Neuronal stem cell (in vitro differentiated cells): ENCODE measurements around the gene SENP7.
"Not testable (repeated sequence)": the region's sequence is repeated elsewhere in the genome, so short reads cannot be mapped to it uniquely, and the experiment has no call there.

Source experiments
- DNase-seq: peaks from one replicate; pipeline ENCODE4 v3.0.0-alpha.2; 2013; ENCODE audit warnings: low spot score
- H2AFZ ChIP-seq: one replicate; pipeline ENCODE4 v1.6.1; 2013; ENCODE audit warnings: mild to moderate bottlenecking, low read length, inconsistent platforms
- H2AK5ac ChIP-seq: 2 replicates; pipeline ENCODE4 v1.6.1; 2013; ENCODE audit warnings: low read depth, mild to moderate bottlenecking, inconsistent platforms, low read length, moderate library complexity, mixed read lengths
- H2BK120ac ChIP-seq: 2 replicates; pipeline ENCODE4 v1.6.1; 2013; ENCODE audit warnings: low read depth, mild to moderate bottlenecking, inconsistent platforms, low read length, moderate library complexity, mixed read lengths
- H2BK12ac ChIP-seq: one replicate; pipeline ENCODE4 v1.6.1; 2013; ENCODE audit warnings: low read length, inconsistent platforms
- H2BK15ac ChIP-seq: 2 replicates; pipeline ENCODE4 v1.6.1; 2013; ENCODE audit warnings: mild to moderate bottlenecking, low read length, inconsistent platforms, mixed read lengths
- H2BK5ac ChIP-seq: one replicate; pipeline ENCODE4 v1.6.1; 2013; ENCODE audit warnings: inconsistent platforms, mild to moderate bottlenecking, low read length, moderate library complexity
- H3K14ac ChIP-seq: one replicate; pipeline ENCODE4 v1.6.1; 2013; ENCODE audit warnings: low read length, inconsistent platforms
- H3K18ac ChIP-seq: 2 replicates; pipeline ENCODE4 v1.6.1; 2013; ENCODE audit warnings: low read length, inconsistent platforms
- H3K23ac ChIP-seq: 2 replicates; pipeline ENCODE4 v1.6.1; 2013; ENCODE audit warnings: low read depth, mild to moderate bottlenecking, mixed read lengths, low read length, inconsistent platforms; ENCODE audit not compliant: poor library complexity
- H3K27ac ChIP-seq: replicated peaks from 3 replicates; pipeline ENCODE4 v1.5.1; 2013; ENCODE audit warnings: low read length, inconsistent platforms
- H3K27me3 ChIP-seq, 3 experiments: 2 replicates each; pipeline ENCODE4 v1.6.1; 2013; ENCODE audit warnings: low read length in 3 of 3, mild to moderate bottlenecking in 2 of 3, inconsistent platforms in 1 of 3, low read depth in 1 of 3, mixed read lengths in 1 of 3, moderate library complexity in 1 of 3; ENCODE audit not compliant: control insufficient read depth in 3 of 3, insufficient read depth in 3 of 3
- H3K36me3 ChIP-seq, 2 donors: replicated peaks in 1 of 2; 2 replicates each; pipeline ENCODE4 v1.6.1; 2013; ENCODE audit warnings: low read length in 2 of 2; ENCODE audit not compliant: control insufficient read depth in 2 of 2, insufficient read depth in 2 of 2
- H3K4ac ChIP-seq: 2 replicates; pipeline ENCODE4 v1.6.1; 2013; ENCODE audit warnings: inconsistent platforms, mild to moderate bottlenecking, low read length, moderate library complexity
- H3K4me1 ChIP-seq, 2 donors: 1 replicate in 1 of 2; 2 replicates in 1 of 2; pipeline ENCODE4 v1.6.1; 2013; ENCODE audit warnings: low read length in 2 of 2, low read depth in 1 of 2; ENCODE audit not compliant: control insufficient read depth in 2 of 2, insufficient read depth in 1 of 2
- H3K4me2 ChIP-seq: one replicate; pipeline ENCODE4 v1.6.1; 2013; ENCODE audit warnings: mild to moderate bottlenecking, low read length, inconsistent platforms; ENCODE audit not compliant: insufficient read depth, poor library complexity, severe bottlenecking
- H3K4me3 ChIP-seq, 2 donors: 2 replicates each; pipeline ENCODE4 v1.5.1; 2013; ENCODE audit warnings: low read length in 2 of 2, mild to moderate bottlenecking in 2 of 2, inconsistent platforms in 1 of 2, moderate library complexity in 1 of 2
- H3K79me1 ChIP-seq: one replicate; pipeline ENCODE4 v1.6.1; 2013; ENCODE audit warnings: low read depth, mild to moderate bottlenecking, inconsistent platforms, low read length, moderate library complexity
- H3K9ac ChIP-seq: one replicate; pipeline ENCODE4 v1.6.1; 2013; ENCODE audit warnings: mild to moderate bottlenecking, low read depth, low read length, inconsistent platforms; ENCODE audit not compliant: poor library complexity
- H3K9me3 ChIP-seq, 2 donors: replicated peaks in 1 of 2; 2 replicates each; pipeline versions ENCODE3 to v1.6.1; 2013; ENCODE audit warnings: low read length in 2 of 2, mild to moderate bottlenecking in 2 of 2, inconsistent platforms in 1 of 2, low read depth in 1 of 2, mixed read lengths in 1 of 2, moderate library complexity in 1 of 2; ENCODE audit not compliant: control insufficient read depth in 2 of 2, insufficient read depth in 1 of 2
- H4K8ac ChIP-seq: one replicate; pipeline ENCODE4 v1.6.1; 2013; ENCODE audit warnings: low read depth, mild to moderate bottlenecking, inconsistent platforms, low read length, moderate library complexity
- H4K91ac ChIP-seq: one replicate; pipeline ENCODE4 v1.6.1; 2013; ENCODE audit warnings: low read length, low read depth, mild to moderate bottlenecking, inconsistent platforms; ENCODE audit not compliant: poor library complexity
- WGBS, 2 donors: extraction: QIAGEN DNeasy Blood & Tissue Kit; methylation state at CpG; one replicate each; pipeline ENCODE4 v1.1.7; 2013; ENCODE audit warnings: missing lambda C conversion rate in 2 of 2, mixed read lengths in 1 of 2; ENCODE audit not compliant: insufficient read length in 2 of 2, insufficient replicate concordance in 1 of 2; ENCODE audit errors: extremely low coverage in 2 of 2; 5-methylcytosine and 5-hydroxymethylcytosine counted together

The SENP7 gene

GRCh38 chr3:101311676-101312075 lies 201.3 kb downstream of the SENP7 start:
- Histone ChIP-seq H3K27me3 (no peaks in the 10 kb centered on the region), H3K9me3 (peaks cover 4 to 8% of the 10 kb centered on the region in 2 donors), H4K91ac (no peak overlapping the region), H3K18ac (no peak overlapping the region), H2BK15ac (no peak overlapping the region), H2AFZ (no peak overlapping the region), H2BK5ac (no peak overlapping the region), H3K4me1 (no peaks in the 10 kb centered on the region), H3K36me3 (no peaks in the 10 kb centered on the region), H4K8ac (no peak overlapping the region), H3K9ac (no peak overlapping the region), H3K27ac (no peak overlapping the region), H3K14ac (no peak overlapping the region), H3K4ac (no peak overlapping the region), H2BK12ac (no peak overlapping the region), H3K4me3 (no peak overlapping the region), H3K4me2 (no peak overlapping the region), H2AK5ac (no peak overlapping the region), H3K23ac (no peak overlapping the region), H2BK120ac (no peak overlapping the region), H3K79me1 (no peaks in the 10 kb centered on the region)
- WGBS, 2 donors, result no CpG with 5 or more reads among the region's 2 CpGs
- DNase-seq, result no peak

- H2BK12ac ChIP-seq, result no peak overlapping the region
- no peak overlapping the region for H3K4me3 ChIP-seq
- H3K14ac ChIP-seq, result no peak overlapping the region
- no peaks in the 10 kb centered on the region for H3K4me1 ChIP-seq
- H2BK5ac ChIP-seq, result no peak overlapping the region
- no peak overlapping the region for H3K27ac ChIP-seq
- no peak for DNase-seq
- H4K8ac ChIP-seq, result no peak overlapping the region
- no peak overlapping the region for H2AFZ ChIP-seq
- no peaks in the 10 kb centered on the region for H3K27me3 ChIP-seq
- H3K79me1 ChIP-seq, result no peaks in the 10 kb centered on the region
- H2BK120ac ChIP-seq, result no peak overlapping the region
- no peak overlapping the region for H2AK5ac ChIP-seq
- no peak overlapping the region for H2BK15ac ChIP-seq
- H3K36me3 ChIP-seq, result no peaks in the 10 kb centered on the region
- H4K91ac ChIP-seq, result no peak overlapping the region
- no peak overlapping the region for H3K18ac ChIP-seq
- no peak overlapping the region for H3K4me2 ChIP-seq
- peaks cover 4 to 8% of the 10 kb centered on the region in 2 donors for H3K9me3 ChIP-seq
- H3K9ac ChIP-seq, result no peak overlapping the region
- no peak overlapping the region for H3K4ac ChIP-seq
- H3K23ac ChIP-seq, result no peak overlapping the region
Observed at GRCh38 chr3:101310978-101311375, 202.0 kb downstream of the SENP7 start.

GRCh38 chr3:101308147-101308772 lies 204.8 kb downstream of the SENP7 start:
- not testable (repeated sequence) for H2BK120ac ChIP-seq, H4K8ac ChIP-seq, H3K36me3 ChIP-seq, H3K4me1 ChIP-seq, H2AK5ac ChIP-seq, H3K14ac ChIP-seq, H3K27ac ChIP-seq, H3K9ac ChIP-seq, H3K27me3 ChIP-seq, H3K23ac ChIP-seq, H3K18ac ChIP-seq, H2AFZ ChIP-seq, H3K4ac ChIP-seq, H2BK12ac ChIP-seq, H3K79me1 ChIP-seq, H2BK15ac ChIP-seq, H3K4me2 ChIP-seq, H3K9me3 ChIP-seq, DNase-seq, H4K91ac ChIP-seq, H2BK5ac ChIP-seq
- peak overlapping the region in 1 of 2 donors; percentile 47 for H3K4me3 ChIP-seq

GRCh38 chr3:101303836-101304235 lies 209.2 kb downstream of the SENP7 start:
- no peak overlapping the region for H2BK12ac ChIP-seq
- H3K14ac ChIP-seq, result no peak overlapping the region
- no peak overlapping the region for H3K23ac ChIP-seq
- H2AFZ ChIP-seq, result no peak overlapping the region
- H3K27me3 ChIP-seq, result no peaks in the 10 kb centered on the region
- H3K9ac ChIP-seq, result no peak overlapping the region
- no peak overlapping the region for H3K4me3 ChIP-seq
- DNase-seq, result no peak
- no peaks in the 10 kb centered on the region for H3K4me1 ChIP-seq
- H4K8ac ChIP-seq, result no peak overlapping the region
- no peak overlapping the region for H2BK5ac ChIP-seq
- no peak overlapping the region for H2BK120ac ChIP-seq
- no peak overlapping the region for H3K18ac ChIP-seq
- no peaks in the 10 kb centered on the region for H3K36me3 ChIP-seq
- H3K4ac ChIP-seq, result no peak overlapping the region
- H4K91ac ChIP-seq, result no peak overlapping the region
- H3K4me2 ChIP-seq, result no peak overlapping the region
- H3K27ac ChIP-seq, result no peak overlapping the region
- H3K79me1 ChIP-seq, result no peaks in the 10 kb centered on the region
- H3K9me3 ChIP-seq, result peaks cover 4 to 8% of the 10 kb centered on the region in 2 donors
- no peak overlapping the region for H2AK5ac ChIP-seq
- H2BK15ac ChIP-seq, result no peak overlapping the region
